ENCODE results near the gene MFNG.

The MFNG gene

GRCh38 chr22:37509059-37509860 lies 23.1 kb upstream of the MFNG start:
- Histone ChIP-seq H3K27me3 (ENCODE audit: control insufficient read depth, insufficient read depth, low read length) (no peaks in the 10 kb centered on the region), H3K9me3 (ENCODE audit: control insufficient read depth, low read length) (no peaks in the 10 kb centered on the region), H3K9ac (ENCODE audit: low read length) (peak overlapping the region; percentile 32), H3K4me3 (ENCODE audit: low read length) (no peak overlapping the region), H3K4me1 (ENCODE audit: control insufficient read depth, insufficient read depth, low read length) (peaks cover 48% of the 10 kb centered on the region), H3K36me3 (ENCODE audit: control insufficient read depth, insufficient read depth, low read length) (no peaks in the 10 kb centered on the region)

DNA sequence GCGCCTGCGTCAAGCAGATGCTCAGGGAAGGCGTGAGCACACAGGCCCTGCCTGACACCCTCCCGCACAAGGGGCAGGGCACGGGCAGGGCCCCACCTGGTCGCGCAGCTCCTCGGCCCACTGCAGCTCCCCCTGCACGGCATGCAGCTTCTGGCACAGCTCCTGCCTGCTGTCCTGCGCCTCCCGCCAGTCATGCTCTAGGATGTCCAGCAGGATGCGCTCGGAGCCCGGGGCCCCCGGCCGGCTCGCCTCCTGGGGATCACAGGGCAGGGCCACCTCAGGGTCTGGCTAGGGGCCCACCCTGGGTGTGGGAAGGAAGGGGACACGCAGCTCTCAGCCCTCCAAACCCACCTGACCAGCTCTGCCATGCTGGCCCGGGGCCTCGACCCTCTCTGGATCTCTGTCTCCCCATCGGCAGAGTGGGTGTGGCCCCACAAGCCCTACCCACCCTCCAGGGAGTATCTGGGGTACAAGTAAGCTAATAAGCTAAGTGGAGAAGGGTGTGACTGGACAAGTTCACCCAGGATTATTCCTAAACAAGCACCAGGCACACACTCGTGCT lies 22.3 kb upstream of the MFNG start:
- Histone ChIP-seq H3K9me3 (ENCODE audit: control insufficient read depth, low read length) (no peaks in the 10 kb centered on the region), H3K9ac (ENCODE audit: low read length) (no peak overlapping the region), H3K4me1 (ENCODE audit: control insufficient read depth, insufficient read depth, low read length) (peaks cover 55% of the 10 kb centered on the region), H3K27me3 (ENCODE audit: control insufficient read depth, insufficient read depth, low read length) (no peaks in the 10 kb centered on the region), H3K4me3 (ENCODE audit: low read length) (no peak overlapping the region), H3K36me3 (ENCODE audit: control insufficient read depth, insufficient read depth, low read length) (no peaks in the 10 kb centered on the region)

DNA sequence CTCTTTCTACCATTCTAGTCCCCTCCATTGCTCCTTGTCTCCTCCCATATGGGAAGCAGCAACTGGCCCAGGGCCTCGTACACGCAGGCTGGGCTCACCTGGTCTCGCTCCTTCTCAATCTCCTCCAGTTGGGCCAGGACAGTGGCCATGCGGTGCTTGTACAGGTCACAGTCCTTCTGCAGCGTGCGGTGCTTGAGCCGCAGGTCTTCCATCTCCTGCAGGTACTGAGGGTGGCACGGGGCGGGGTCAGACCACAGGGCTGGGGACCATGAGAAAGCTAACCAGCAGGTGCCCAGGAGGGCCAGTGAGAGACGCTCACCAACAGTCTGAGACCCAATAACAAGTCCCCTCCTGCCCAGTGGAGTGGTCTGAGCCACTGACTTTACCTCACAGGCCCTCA lies 21.5 kb upstream of the MFNG start:
- no peak overlapping the region for H3K9ac ChIP-seq (ENCODE audit: low read length)
- H3K9me3 ChIP-seq (ENCODE audit: control insufficient read depth, low read length): no peaks in the 10 kb centered on the region
- no peak overlapping the region for H3K4me3 ChIP-seq (ENCODE audit: low read length)
- H3K36me3 ChIP-seq (ENCODE audit: control insufficient read depth, insufficient read depth, low read length): no peaks in the 10 kb centered on the region
- H3K27me3 ChIP-seq (ENCODE audit: control insufficient read depth, insufficient read depth, low read length): no peaks in the 10 kb centered on the region
- peaks cover 59% of the 10 kb centered on the region for H3K4me1 ChIP-seq (ENCODE audit: control insufficient read depth, insufficient read depth, low read length)

- Histone ChIP-seq H3K27me3 (ENCODE audit: control insufficient read depth, insufficient read depth, low read length) (no peaks in the 10 kb centered on the region), H3K4me1 (ENCODE audit: control insufficient read depth, insufficient read depth, low read length) (peaks cover 60% of the 10 kb centered on the region)
These were observed 19.8 kb upstream of the MFNG start for GRCh38 chr22:37505989-37506388.

DNA sequence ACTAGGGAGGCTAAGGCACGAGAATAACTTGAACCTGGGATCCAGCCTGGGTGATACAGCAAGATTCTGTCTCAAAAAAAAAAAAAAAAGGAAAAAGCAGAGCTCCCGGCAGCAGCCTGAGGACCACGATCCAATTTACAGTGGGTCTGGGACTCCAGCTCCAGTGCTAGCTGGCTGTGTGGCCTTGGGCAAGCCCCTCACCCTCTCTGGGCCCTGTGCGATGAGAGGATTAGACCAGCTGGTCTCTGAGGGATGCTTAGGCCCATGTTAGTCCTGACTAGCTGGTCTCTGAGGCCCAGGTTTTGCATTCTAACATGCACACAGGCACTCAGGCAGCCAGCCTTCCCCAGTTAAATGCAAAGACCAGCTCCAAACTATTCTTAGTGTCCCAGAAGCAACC lies 19.4 kb upstream of the MFNG start:
- Histone ChIP-seq H3K36me3 (ENCODE audit: control insufficient read depth, insufficient read depth, low read length) (no peaks in the 10 kb centered on the region), H3K9ac (ENCODE audit: low read length) (no peak overlapping the region), H3K27me3 (ENCODE audit: control insufficient read depth, insufficient read depth, low read length) (no peaks in the 10 kb centered on the region), H3K4me1 (ENCODE audit: control insufficient read depth, insufficient read depth, low read length) (peaks cover 62% of the 10 kb centered on the region), H3K9me3 (ENCODE audit: control insufficient read depth, low read length) (no peaks in the 10 kb centered on the region), H3K4me3 (ENCODE audit: low read length) (no peak overlapping the region)

More at GRCh38 chr22:37505989-37506388, 19.8 kb upstream of the MFNG start:
- no peaks in the 10 kb centered on the region for H3K36me3 ChIP-seq (ENCODE audit: control insufficient read depth, insufficient read depth, low read length)
- H3K4me3 ChIP-seq (ENCODE audit: low read length): no peak overlapping the region
- no peak overlapping the region for H3K9ac ChIP-seq (ENCODE audit: low read length)
- H3K9me3 ChIP-seq (ENCODE audit: control insufficient read depth, low read length): no peaks in the 10 kb centered on the region

DNA sequence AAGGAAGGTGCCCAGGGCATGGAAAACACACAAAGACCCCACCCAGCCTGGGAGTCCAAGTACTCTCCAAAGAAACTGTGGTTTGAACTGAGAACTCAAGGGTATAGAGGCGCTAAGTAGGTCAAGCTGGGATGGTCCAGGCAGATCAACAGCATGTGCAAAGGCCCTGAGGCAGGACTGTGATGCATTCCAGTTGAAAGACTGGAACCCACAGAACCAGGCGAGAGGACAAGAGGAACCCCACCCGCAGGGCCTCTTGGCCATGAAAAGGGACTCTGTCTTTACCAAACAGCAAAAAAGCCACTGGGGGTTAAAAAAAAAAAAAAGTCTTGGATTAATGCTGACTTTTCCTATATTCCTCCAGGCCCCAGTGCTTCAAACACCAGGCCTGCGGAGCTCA lies 18.8 kb upstream of the MFNG start:
- Histone ChIP-seq H3K9me3 (ENCODE audit: control insufficient read depth, low read length) (no peaks in the 10 kb centered on the region), H3K4me3 (ENCODE audit: low read length) (no peak overlapping the region), H3K36me3 (ENCODE audit: control insufficient read depth, insufficient read depth, low read length) (no peaks in the 10 kb centered on the region), H3K27me3 (ENCODE audit: control insufficient read depth, insufficient read depth, low read length) (no peaks in the 10 kb centered on the region), H3K4me1 (ENCODE audit: control insufficient read depth, insufficient read depth, low read length) (peaks cover 62% of the 10 kb centered on the region), H3K9ac (ENCODE audit: low read length) (no peak overlapping the region)

DNA sequence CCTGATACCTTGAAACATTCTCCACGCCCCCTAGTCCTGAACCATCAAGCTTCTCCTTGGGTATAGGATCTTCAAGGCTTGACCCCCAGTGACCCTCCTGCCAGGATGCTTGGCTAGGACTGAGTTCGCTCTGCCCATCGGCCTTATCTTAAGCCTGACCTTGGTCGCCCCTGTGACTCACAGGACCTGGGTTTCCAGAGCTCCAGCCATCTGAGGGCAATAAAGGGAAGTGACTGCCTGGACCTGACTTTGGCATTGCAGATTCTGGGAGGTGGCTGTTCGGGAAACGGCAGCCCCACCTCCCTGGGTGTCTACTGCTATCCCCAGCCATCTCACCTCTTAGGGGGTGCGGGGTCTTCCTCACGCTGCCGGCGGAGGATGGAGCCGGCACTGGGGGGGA lies 17.7 kb upstream of the MFNG start:
- H3K9me3 ChIP-seq (ENCODE audit: control insufficient read depth, low read length): no peaks in the 10 kb centered on the region
- H3K9ac ChIP-seq (ENCODE audit: low read length): peak overlapping the region; percentile 68
- peaks cover 65% of the 10 kb centered on the region for H3K4me1 ChIP-seq (ENCODE audit: control insufficient read depth, insufficient read depth, low read length)
- H3K27me3 ChIP-seq (ENCODE audit: control insufficient read depth, insufficient read depth, low read length): no peaks in the 10 kb centered on the region
- no peaks in the 10 kb centered on the region for H3K36me3 ChIP-seq (ENCODE audit: control insufficient read depth, insufficient read depth, low read length)
- H3K4me3 ChIP-seq (ENCODE audit: low read length): no peak overlapping the region

- H3K9me3 ChIP-seq (ENCODE audit: control insufficient read depth, low read length): no peaks in the 10 kb centered on the region
- peaks cover 65% of the 10 kb centered on the region for H3K4me1 ChIP-seq (ENCODE audit: control insufficient read depth, insufficient read depth, low read length)
- no peak overlapping the region for H3K4me3 ChIP-seq (ENCODE audit: low read length)
- no peaks in the 10 kb centered on the region for H3K27me3 ChIP-seq (ENCODE audit: control insufficient read depth, insufficient read depth, low read length)
- H3K36me3 ChIP-seq (ENCODE audit: control insufficient read depth, insufficient read depth, low read length): no peaks in the 10 kb centered on the region
- H3K9ac ChIP-seq (ENCODE audit: low read length): peak overlapping the region; percentile 68
These were observed 17.0 kb upstream of the MFNG start for GRCh38 chr22:37503183-37503683.

GRCh38 chr22:37502342-37503182 lies 16.4 kb upstream of the MFNG start:
- H3K27me3 ChIP-seq (ENCODE audit: control insufficient read depth, insufficient read depth, low read length): no peaks in the 10 kb centered on the region
- H3K9ac ChIP-seq (ENCODE audit: low read length): peak overlapping the region; percentile 68
- peaks cover 68% of the 10 kb centered on the region for H3K4me1 ChIP-seq (ENCODE audit: control insufficient read depth, insufficient read depth, low read length)
- H3K36me3 ChIP-seq (ENCODE audit: control insufficient read depth, insufficient read depth, low read length): no peaks in the 10 kb centered on the region
- H3K4me3 ChIP-seq (ENCODE audit: low read length): peak overlapping the region; percentile 16
- no peaks in the 10 kb centered on the region for H3K9me3 ChIP-seq (ENCODE audit: control insufficient read depth, low read length)

- H3K36me3 ChIP-seq (ENCODE audit: control insufficient read depth, insufficient read depth, low read length): no peaks in the 10 kb centered on the region
- no peaks in the 10 kb centered on the region for H3K27me3 ChIP-seq (ENCODE audit: control insufficient read depth, insufficient read depth, low read length)
- H3K9me3 ChIP-seq (ENCODE audit: control insufficient read depth, low read length): no peaks in the 10 kb centered on the region
- peaks cover 68% of the 10 kb centered on the region for H3K4me1 ChIP-seq (ENCODE audit: control insufficient read depth, insufficient read depth, low read length)
- peak overlapping the region; percentile 16 for H3K4me3 ChIP-seq (ENCODE audit: low read length)
- peak overlapping the region; percentile 68 for H3K9ac ChIP-seq (ENCODE audit: low read length)
These were observed 15.6 kb upstream of the MFNG start for GRCh38 chr22:37501610-37502341.

GRCh38 chr22:37500745-37501609 lies 14.8 kb upstream of the MFNG start:
- Histone ChIP-seq H3K4me1 (ENCODE audit: control insufficient read depth, insufficient read depth, low read length) (peaks cover 68% of the 10 kb centered on the region), H3K27me3 (ENCODE audit: control insufficient read depth, insufficient read depth, low read length) (no peaks in the 10 kb centered on the region), H3K9me3 (ENCODE audit: control insufficient read depth, low read length) (no peaks in the 10 kb centered on the region), H3K36me3 (ENCODE audit: control insufficient read depth, insufficient read depth, low read length) (no peaks in the 10 kb centered on the region), H3K4me3 (ENCODE audit: low read length) (no peak overlapping the region), H3K9ac (ENCODE audit: low read length) (peak overlapping the region; percentile 23)

All from mucosa of stomach (tissue), 1 donor.